ENCODE results near the gene NLGN4Y. TPM values are rescaled to one million over a fixed set of nuclear protein-coding genes. Genes with fewer than 3 reads are reported as not detected.
"Not testable (repeated sequence)": the region's sequence is repeated elsewhere in the genome, so short reads cannot be mapped to it uniquely, and the experiment has no call there.

Gene NLGN4Y
- total RNA-seq, 1 donor from 2014 or later, result not detected

DNA sequence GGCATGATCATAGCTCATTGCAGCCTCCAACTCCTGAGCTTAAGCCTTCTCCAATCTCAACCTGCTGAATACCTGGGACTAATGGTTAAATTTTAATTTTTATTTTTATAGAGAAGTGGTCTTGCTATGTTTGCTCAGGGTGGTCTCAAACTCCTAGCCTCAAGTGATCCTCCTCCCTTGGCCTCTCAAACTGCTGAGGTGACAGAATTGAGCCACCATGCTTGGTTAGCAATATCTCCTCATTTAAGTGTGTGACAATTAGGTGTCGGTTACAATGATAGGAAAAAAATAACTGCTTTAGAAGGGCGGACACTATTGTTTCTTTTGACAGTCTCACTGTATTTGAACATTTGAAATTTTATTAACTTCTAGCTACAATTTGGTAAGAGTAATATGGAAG lies 300.3 kb downstream of the NLGN4Y start:
- no peak for ATAC-seq
- intact Hi-C loops (cut with DNase I), result no loop called here
- DNase-seq (ENCODE audit: low spot score), result no peak

DNA sequence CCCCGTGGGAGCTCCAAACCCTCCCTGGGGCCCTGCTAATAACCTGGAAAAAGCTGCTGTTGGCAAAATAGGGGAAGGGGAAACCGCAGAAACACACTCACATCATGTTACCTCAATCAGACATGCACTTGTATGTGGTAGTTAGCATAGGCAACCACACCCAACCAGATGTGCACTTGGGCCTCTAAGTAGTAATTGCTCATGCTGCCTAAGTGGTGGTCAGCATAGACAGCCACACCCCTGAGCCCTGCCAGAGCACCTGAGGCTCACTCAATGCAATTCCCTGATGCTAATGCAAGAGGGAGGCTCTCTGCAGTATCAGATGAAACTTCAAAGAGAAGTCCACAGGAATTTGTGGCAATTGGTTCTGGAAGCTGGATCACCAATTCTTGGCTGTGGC lies 301.4 kb downstream of the NLGN4Y start:
- DNase-seq (ENCODE audit: low spot score) (no peak), ATAC-seq (no peak)
- intact Hi-C loops (cut with DNase I), result no loop called here

DNA sequence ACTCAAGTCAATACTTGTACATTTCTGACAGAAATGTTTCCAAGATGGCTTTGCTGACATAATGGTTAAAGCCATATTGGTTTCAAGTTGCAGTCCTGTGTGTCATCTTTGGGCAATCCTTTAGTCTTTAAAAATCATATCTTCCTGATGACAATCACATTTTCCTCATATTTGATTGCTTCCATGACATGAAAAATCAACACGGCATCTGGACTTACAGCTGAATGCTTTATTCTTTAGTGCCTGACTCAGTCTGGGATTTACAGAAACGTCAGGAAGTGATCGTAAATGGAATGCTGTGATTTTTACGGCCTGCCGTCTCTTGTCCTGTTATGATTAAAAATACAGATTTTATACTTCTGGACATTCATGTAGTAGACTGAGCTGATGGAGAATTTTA lies 304.2 kb downstream of the NLGN4Y start:
- intact Hi-C loops (cut with DNase I), result no loop called here
- no peak for DNase-seq (ENCODE audit: low spot score)

DNA sequence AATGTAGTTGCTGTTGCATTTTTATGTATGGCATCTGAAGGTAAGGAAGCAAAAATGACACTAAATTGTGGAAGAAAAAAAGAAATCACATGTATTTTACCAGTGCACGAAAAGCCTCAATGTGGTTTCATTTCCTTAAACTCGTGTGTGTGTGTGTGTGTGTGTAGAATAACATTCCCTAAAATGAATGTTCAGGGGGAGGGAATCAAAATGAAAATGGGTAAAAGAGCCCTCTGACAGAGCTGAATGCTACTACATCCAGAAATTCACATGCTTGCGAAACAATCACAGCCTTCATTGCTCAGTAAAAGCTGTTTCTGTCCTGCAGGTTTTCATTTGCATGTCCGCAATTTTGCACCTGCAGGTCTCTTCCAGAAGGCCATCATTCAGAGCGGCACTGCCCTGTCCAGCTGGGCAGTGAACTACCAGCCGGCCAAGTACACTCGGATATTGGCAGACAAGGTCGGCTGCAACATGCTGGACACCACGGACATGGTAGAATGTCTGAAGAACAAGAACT lies 305.1 kb downstream of the NLGN4Y start:
- DNase-seq (ENCODE audit: low spot score), result no peak
- no peak for ATAC-seq
- intact Hi-C loops (cut with DNase I), result no loop called here

More for the DNA sequence above, 304.2 kb downstream of the NLGN4Y start:
- ATAC-seq, result no peak

DNA sequence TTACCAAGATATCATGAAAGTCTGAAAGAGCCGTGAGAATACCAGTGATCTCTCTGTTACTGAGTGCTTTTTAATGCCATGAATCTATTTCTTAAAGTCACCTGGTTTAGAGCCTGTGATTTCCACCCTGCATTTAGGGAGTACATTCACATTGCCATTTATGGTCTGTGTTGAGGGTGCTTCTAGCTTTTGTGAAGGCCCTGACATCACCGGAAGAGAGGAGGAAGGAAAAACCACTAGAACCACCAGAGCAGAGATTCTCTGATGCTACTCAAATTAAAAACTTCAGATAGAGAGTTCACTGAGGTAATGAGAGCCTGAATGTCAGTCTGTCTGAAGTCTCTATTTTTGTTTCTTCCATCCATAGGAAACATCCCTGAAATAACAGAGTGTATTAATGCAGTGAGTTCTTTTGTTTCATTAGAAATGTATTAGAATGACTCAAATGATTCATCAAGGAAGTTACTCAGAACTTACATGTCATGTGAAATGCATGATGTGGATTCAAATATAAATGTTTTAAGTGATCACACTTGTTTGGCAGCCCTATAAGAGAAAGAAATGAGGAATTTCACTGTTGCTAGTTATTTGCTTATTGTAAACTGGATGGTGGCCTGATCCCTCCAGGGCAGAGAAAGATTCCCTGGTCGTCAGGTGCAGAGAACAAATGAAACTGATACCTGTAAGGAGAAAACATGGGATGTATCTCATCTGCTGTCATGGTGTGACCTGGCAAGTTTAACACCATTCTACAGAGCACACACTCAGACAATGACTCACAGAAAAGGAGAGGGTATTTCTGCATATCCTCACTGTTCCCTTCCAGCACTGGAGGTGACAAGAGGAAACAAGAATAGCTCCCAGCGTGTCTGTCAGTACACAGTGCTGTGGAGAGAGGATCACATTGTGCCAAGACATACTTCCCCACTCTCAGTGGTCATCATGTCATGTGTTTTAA lies 310.1 kb downstream of the NLGN4Y start:
- intact Hi-C loops (cut with DNase I), result no loop called here
- ATAC-seq (no peak), DNase-seq (ENCODE audit: low spot score) (no peak)

DNA sequence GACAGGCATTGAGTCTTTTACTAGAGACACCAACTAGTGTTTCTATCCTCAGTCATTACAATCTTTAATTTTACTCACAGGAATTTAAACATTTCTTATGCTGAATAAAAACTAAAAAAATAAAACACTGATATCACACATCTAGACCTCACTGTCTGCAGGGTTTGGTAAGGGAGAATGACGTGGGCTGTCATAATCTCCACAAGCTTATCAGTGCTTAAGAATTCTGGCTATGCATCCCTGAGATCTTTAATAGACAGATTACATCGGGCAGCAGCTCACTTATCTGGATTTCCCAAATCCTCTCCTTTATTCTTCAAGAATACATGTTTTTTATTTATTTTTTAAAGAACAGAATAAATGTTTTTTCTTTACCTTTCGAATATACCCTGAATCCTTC lies 313.1 kb downstream of the NLGN4Y start:
- intact Hi-C loops (cut with DNase I), result no loop called here
- no peak for DNase-seq (ENCODE audit: low spot score)
- ATAC-seq, result no peak

DNA sequence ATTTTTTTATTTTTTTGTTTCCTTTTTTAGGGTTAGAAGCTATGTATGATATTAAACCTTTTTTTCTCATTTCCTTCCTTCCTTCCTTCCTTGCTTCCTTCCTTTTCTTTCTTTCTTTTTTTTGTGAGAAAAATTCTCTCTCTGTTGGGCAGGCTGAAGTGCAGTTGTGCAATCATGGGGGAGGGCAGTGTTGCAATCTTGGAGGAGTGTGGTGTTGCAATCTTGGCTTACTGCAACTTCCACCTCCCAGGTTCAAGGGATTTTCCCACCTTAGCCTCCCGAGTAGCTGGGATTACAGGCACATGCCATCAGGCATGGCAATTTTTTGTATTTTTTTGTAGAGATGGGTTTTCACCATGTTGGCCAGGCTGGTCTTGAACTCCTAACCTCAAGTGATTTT lies 326.4 kb downstream of the NLGN4Y start:
- DNase-seq (ENCODE audit: low spot score) (no peak), ATAC-seq (no peak)
- intact Hi-C loops (cut with DNase I), result no loop called here

DNA sequence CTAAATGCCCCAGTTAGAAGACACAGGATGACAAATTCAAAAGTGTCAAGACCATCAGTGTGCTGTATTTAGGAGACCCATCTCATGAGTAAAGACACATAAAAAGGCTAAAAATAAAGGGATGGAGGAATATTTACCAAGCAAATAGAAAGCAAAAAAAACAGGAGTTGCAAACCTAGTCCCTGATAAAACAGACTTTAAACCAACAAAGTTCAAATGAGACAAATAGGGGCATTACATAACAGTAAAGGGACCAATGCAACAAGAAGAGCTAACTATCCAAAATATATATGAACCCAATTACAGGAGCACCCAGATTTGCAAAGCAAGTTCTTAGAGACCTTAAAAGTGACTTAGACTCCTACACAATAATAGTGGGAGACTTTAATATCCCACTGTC lies 336.1 kb downstream of the NLGN4Y start:
- DNase-seq (ENCODE audit: low spot score) (no peak), ATAC-seq (no peak)
- intact Hi-C loops (cut with DNase I), result no loop called here

DNA sequence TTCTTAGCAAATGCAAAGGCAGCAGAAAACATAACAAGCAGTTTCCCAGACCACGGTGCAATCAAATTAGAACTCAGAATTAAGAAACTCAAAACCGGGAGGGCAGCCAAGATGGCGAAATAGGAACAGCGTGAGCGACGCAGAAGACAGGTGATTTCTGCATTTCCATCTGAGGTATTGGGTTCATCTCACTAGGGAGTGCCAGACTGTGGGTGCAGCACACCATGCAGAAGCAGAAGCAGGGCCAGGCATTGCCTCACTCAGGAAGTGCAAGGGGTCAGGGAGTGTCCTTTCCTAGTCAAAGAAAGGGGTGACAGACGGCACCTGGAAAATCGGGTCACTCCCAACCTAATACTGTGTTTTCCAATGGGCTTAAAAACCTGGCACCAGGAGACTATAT lies 336.7 kb downstream of the NLGN4Y start:
- ATAC-seq; DNase-seq (ENCODE audit: low spot score); intact Hi-C loops (cut with DNase I): not testable (repeated sequence)

DNA sequence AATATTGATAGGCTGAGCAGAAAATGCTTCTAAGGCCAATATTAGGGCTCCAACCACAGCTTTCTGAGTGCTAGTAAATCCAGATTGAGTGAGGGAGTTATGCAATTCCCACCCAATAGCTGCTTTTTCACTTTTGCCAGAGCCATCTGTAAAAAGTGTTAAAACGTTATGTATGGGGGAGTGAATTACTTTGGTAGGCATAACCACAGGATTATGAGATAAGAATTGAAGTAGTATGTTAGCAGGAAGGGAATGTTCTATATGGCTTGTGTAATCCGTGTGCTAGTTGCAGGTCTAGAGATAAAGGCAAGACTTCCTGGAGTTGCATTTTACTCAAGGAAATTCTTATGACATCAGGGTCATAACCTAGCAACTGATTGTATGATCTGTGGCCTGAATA lies 347.6 kb downstream of the NLGN4Y start:
- no peak for DNase-seq (ENCODE audit: low spot score)
- intact Hi-C loops (cut with DNase I), result no loop called here
- ATAC-seq, result no peak

Measured in sciatic nerve (tissue), 2 donors.